BJ (cell line): Measurements from ENCODE around the gene KLHL35. TPM values are rescaled to one million over a fixed set of nuclear protein-coding genes. Genes with fewer than 3 reads are reported as not detected.

Source experiments
- CTCF ChIA-PET: fragments of 350-600 bp; formaldehyde crosslinking; extraction: SDS; loops from one replicate; lab custom pipeline; 2021; ENCODE audit warnings: antibody characterized with exemption, inconsistent platforms; lab: Yijun Ruan, JAX
- POLR2A ChIA-PET: fragments of 300-600 bp; sonication (Branson Sonifier 250); formaldehyde crosslinking; extraction: SDS; loops from one replicate; lab custom pipeline; 2021; ENCODE audit warnings: antibody characterized with exemption; lab: Charles Lee
- DNase-seq: peaks from one replicate; pipeline ENCODE4 v3.0.0-alpha.2; 2011; ENCODE audit warnings: low read depth
- H3K27me3 ChIP-seq: 2 replicates; pipeline ENCODE4 v1.6.0; 2011; ENCODE audit warnings: low read length; ENCODE audit not compliant: control insufficient read depth, insufficient read depth
- H3K36me3 ChIP-seq: 2 replicates; pipeline ENCODE4 v1.5.1; 2011; ENCODE audit warnings: low read length; ENCODE audit not compliant: control insufficient read depth, insufficient read depth
- H3K4me3 ChIP-seq: 2 replicates; pipeline ENCODE4 v1.5.1; 2011; ENCODE audit warnings: low read depth, mild to moderate bottlenecking, control low read depth, low read length
- CTCF ChIP-seq: IDR thresholded peaks from 2 replicates; pipeline ENCODE4 v1.5.1; 2011; ENCODE audit warnings: low read depth, mild to moderate bottlenecking, control low read depth, inconsistent platforms, low read length, moderate library complexity; ENCODE audit not compliant: insufficient read depth
- polyA plus RNA-seq: library from polyadenylated mRNA; depleted of rRNA; stranded (reverse); fragments of >200 nt; gene quantifications from 2 replicates; pipeline ENCODE4 v1.2.3, GENCODE V29; 2011

Gene KLHL35
- polyA plus RNA-seq, 1 experiment, result 3.1 TPM

DNA sequence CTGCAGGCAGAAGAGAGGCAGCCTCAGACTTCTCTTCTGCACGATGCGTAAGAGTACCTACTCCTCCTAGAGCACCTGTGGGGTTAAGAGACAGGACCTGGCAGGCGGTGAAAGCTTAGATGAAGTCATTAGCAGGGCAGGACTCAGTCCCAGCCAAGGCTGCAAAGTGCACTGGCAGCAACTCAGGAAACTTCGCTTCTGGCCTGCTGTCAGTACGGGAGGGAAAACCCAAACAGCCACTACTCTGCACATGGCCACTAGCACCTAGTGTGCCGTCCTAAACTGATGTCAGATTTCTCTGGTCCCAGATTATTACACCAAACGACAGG, 8.8 kb upstream of the KLHL35 start:
- no peaks in the 10 kb centered on the region for H3K36me3 ChIP-seq
- no peak for TF ChIP-seq CTCF
- no peaks in the 10 kb centered on the region; the same call in 1 of the 2 replicates for H3K27me3 ChIP-seq
- POLR2A ChIA-PET, result no interaction called here
- CTCF ChIA-PET, result interaction anchor here (5.8 kb wide), 1 partner anchor 89 kb away, joined by 168 read pairs; no protein-coding TSS in a partner anchor
- H3K4me3 ChIP-seq, result no peak overlapping the region
- no peak for DNase-seq

DNA sequence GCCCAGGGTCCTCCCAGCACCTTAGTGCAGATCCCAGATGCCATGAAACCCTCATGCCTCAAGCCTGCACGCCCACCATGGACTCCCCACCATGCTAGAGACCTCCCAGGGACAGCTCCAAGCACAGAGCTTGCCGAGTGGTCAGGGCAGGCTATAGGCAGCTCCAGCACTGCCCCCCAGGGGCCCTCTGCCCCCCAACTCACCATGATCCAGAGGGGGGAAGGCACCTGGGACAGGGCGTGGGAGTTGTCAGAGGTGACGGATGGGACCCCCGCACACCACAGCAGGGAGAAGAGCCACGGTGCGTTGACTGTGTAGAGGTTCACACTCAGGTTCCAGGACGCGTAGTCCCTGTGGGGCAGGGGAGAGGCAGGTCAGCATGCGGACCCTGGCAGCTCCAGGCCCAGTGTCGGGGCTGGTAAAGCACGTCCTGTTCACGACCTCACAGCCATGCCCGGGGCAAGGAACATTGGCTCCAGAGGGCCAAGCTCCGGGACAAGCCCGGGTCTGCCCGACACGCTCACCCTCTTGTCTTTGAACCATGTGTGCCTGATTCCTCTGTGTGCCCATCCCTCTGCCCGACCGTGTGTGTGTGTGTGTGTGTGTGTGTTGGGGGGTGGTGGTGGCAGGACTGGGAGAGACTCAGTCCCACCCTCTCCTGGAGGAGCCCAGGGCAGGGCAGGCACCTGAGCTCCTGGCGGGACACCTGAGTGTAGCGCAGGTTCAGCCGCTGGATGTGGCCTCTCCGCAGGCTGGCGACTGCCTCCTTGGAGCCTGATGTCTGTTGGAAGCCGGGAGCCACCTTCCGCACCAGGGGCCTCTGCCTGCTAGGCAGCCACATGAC, 8.2 kb upstream of the KLHL35 start:
- no peak for TF ChIP-seq CTCF
- Histone ChIP-seq H3K36me3 (no peaks in the 10 kb centered on the region), H3K4me3 (no peak overlapping the region), H3K27me3 (no peaks in the 10 kb centered on the region; the same call in 1 of the 2 replicates)
- DNase-seq, result no peak
- ChIA-PET CTCF (interaction anchor here (1.0 to 5.8 kb wide), 6 partner anchors 53 to 99 kb away, joined by 3 to 168 read pairs (median 6); no protein-coding TSS in a partner anchor), POLR2A (interaction anchor here (0.6 kb wide), 1 partner anchor 460 kb away, joined by 6 read pairs; no protein-coding TSS in a partner anchor)

- DNase-seq, result no peak
- POLR2A ChIA-PET, result no interaction called here
Measured at GRCh38 chr11:75439495-75440120, 6.6 kb upstream of the KLHL35 start.

GRCh38 chr11:75439026-75439425, 6.0 kb upstream of the KLHL35 start:
- POLR2A ChIA-PET, result no interaction called here

More at GRCh38 chr11:75439495-75440120, 6.6 kb upstream of the KLHL35 start:
- CTCF ChIA-PET, result interaction anchor here (1.1 to 1.9 kb wide), 5 partner anchors 32 to 91 kb away, joined by 3 to 7 read pairs (median 6); no protein-coding TSS in a partner anchor
- H3K36me3 ChIP-seq, result no peaks in the 10 kb centered on the region
- no peak overlapping the region for H3K4me3 ChIP-seq
- TF ChIP-seq CTCF, result no peak
- H3K27me3 ChIP-seq, result no peaks in the 10 kb centered on the region; the same call in 1 of the 2 replicates

More at GRCh38 chr11:75439026-75439425, 6.0 kb upstream of the KLHL35 start:
- CTCF ChIA-PET, result interaction anchor here (1.1 to 1.9 kb wide), 2 partner anchors 31 to 32 kb away, joined by 3 to 5 read pairs; no protein-coding TSS in a partner anchor
- Histone ChIP-seq H3K4me3 (no peak overlapping the region), H3K36me3 (no peaks in the 10 kb centered on the region), H3K27me3 (no peaks in the 10 kb centered on the region; the same call in 1 of the 2 replicates)
- TF ChIP-seq CTCF, result no peak
- DNase-seq, result no peak
